AG04449 (cell line): ENCODE measurements around the gene NDUFAF8.
"Not testable (repeated sequence)": the region's sequence is repeated elsewhere in the genome, so short reads cannot be mapped to it uniquely, and the experiment has no call there.

Experiments used
- CTCF ChIA-PET: fragments of 350-600 bp; formaldehyde crosslinking; extraction: SDS; loops from one replicate; lab custom pipeline; 2021; ENCODE audit warnings: antibody characterized with exemption; lab: Yijun Ruan, JAX
- POLR2A ChIA-PET: fragments of 400-600, 350-600 bp; formaldehyde crosslinking; extraction: SDS; loops from one replicate; lab custom pipeline; 2020; ENCODE audit warnings: antibody characterized with exemption, inconsistent platforms; lab: Yijun Ruan, JAX
- DNase-seq: peaks from one replicate; pipeline ENCODE4 v3.0.0-alpha.2; 2010; ENCODE audit warnings: low read depth, low spot score
- H3K4me3 ChIP-seq: 2 replicates; pipeline ENCODE4 v1.5.1; 2011; ENCODE audit warnings: low read depth, mild to moderate bottlenecking, control low read depth, low read length
- TF ChIP-seq, protein P1 (sequence below): IDR thresholded peaks from one replicate; pipeline ENCODE4 v1.5.1; 2011; ENCODE audit warnings: mild to moderate bottlenecking, moderate library complexity, low read length, control low read depth, inconsistent platforms; ENCODE audit not compliant: insufficient read depth; ENCODE audit errors: missing control alignments

The NDUFAF8 gene

DNA sequence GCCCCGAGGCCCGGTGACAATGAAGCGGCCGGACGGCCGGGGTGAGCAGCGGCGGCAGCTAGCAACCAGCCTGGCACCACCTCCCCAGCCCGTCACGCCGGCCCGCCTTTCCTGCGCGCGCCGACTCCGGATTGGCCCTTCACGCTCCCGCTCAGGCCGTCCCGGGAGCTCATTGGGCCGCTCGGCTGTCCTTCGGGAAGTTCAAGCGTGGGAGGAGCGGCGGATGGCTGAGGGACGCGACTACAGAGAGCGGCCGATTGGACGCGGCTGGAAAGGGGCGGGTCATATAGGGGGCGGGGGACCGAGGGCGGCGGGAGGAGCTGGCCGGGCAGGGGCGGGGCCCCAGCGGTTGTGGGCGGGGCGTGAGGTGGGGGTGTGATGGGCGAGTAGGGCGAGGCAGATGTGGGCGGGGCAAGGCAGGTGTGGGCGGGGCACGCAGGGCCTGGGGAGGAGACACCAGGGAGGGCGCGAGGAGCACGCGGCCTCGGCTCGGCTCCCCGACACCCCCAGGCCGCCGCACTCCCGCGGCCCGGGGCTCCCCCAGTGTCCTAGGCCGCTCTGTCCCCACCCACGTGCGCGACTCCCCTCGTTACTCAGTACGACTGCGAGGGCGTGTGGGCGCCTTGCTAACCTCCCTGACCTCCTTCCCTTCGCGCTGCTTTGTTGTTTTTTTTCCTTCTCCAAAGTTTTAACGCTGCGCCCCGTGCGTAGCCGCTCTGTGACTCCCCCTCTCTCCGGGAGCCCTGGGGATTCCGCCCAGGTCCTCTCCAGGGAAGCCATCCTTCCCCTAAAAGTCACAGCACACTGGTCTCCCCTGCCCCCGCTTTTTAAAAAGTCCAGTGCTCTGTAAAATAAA lies 16.0 kb upstream of the NDUFAF8 start, which contains the start of gene CEP131:
CEP131 (minus strand) TSS at position 60 of the 856 bp plus-strand sequence. CDS start 2,909 bp downstream, outside the sequence.
- CTCF ChIA-PET = interaction anchor here (0.7 to 1.1 kb wide), 3 partner anchors 22 to 125 kb away, joined by 3 to 7 read pairs (median 4); no protein-coding TSS in a partner anchor
- POLR2A ChIA-PET = interaction anchor here (1.2 to 1.3 kb wide), 2 partner anchors 9 to 16 kb away, joined by 3 to 4 read pairs; partner anchors contain the start of genes NDUFAF8 and TEPSIN
- peak within 1 kb of the TSS; percentile 74 for H3K4me3 ChIP-seq
- TF ChIP-seq, protein P1, sequence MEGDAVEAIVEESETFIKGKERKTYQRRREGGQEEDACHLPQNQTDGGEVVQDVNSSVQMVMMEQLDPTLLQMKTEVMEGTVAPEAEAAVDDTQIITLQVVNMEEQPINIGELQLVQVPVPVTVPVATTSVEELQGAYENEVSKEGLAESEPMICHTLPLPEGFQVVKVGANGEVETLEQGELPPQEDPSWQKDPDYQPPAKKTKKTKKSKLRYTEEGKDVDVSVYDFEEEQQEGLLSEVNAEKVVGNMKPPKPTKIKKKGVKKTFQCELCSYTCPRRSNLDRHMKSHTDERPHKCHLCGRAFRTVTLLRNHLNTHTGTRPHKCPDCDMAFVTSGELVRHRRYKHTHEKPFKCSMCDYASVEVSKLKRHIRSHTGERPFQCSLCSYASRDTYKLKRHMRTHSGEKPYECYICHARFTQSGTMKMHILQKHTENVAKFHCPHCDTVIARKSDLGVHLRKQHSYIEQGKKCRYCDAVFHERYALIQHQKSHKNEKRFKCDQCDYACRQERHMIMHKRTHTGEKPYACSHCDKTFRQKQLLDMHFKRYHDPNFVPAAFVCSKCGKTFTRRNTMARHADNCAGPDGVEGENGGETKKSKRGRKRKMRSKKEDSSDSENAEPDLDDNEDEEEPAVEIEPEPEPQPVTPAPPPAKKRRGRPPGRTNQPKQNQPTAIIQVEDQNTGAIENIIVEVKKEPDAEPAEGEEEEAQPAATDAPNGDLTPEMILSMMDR = no peak
- peak; percentile 82 for DNase-seq

DNA sequence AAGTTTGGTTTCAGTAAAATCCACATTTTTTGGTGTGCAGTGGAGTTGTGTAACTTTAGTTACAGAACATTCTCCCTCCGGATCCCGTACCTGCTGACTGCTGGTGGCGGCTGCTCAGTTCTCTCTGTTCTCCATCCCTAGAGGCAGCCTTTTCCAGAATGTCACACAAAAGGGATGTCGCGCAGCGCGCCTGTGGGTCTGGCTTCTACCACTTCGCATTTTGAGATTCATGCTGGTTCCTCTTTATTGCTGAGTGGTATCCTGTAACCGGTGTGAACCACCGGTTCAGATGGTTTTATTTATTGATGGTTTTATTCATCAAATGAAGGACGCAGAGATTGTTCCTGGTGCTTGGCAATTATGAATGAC lies 15.4 kb upstream of the NDUFAF8 start:
- ChIA-PET CTCF (interaction anchor here (1.5 kb wide), 1 partner anchor 17 kb away, joined by 5 read pairs; no protein-coding TSS in a partner anchor), POLR2A (no interaction called here)
- TF ChIP-seq, protein P1 = no peak
- H3K4me3 ChIP-seq = peak overlapping the region; percentile 60
- DNase-seq = no peak

DNA sequence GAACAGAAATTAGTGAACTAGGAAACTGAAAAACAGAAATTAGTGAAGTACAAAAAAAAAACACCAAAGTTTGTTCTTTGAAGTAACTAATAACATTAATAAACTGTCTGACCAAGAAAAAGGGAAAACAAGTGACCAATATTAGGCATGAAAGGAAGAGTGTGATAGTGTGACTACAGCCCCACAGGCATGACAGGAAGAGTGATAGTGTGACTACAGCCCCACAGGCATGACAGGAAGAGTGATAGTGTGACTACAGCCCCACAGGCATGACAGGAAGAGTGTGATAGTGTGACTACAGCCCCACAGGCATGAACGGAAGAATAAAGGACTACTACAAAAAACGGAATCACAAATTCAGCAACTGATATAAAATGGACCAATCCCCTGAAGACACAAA lies 11.5 kb upstream of the NDUFAF8 start:
- DNase-seq, POLR2A ChIA-PET, H3K4me3 ChIP-seq: not testable (repeated sequence)
- CTCF ChIA-PET = interaction anchor here (0.7 kb wide), 1 partner anchor 11 kb away, joined by 4 read pairs; the partner anchor contains the start of genes NDUFAF8 and TEPSIN

DNA sequence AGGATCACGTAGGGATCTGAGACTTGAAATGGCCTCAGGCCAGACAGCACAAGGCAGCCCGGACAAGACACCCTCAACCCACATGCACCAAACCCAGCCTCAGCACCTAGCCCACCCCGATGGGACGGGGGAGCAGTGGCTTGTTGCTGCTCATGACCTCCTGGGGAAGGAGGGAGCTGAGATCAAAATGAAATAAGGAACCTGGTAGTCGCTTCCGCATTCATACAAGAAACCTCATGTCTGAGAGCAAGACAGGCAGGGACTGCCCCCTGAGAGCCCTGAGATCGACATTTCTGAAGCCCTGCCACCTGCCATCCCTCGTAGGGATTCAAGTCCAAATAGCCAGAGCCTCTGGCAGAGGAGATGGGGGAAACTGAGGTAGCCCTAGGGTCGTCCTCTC lies 10.7 kb upstream of the NDUFAF8 start:
- CTCF ChIA-PET = interaction anchor here (1.1 kb wide), 1 partner anchor 64 kb away, joined by 3 read pairs; no protein-coding TSS in a partner anchor
- TF ChIP-seq, protein P1 = no peak
- DNase-seq = no peak
- POLR2A ChIA-PET = no interaction called here
- no peak overlapping the region for H3K4me3 ChIP-seq

DNA sequence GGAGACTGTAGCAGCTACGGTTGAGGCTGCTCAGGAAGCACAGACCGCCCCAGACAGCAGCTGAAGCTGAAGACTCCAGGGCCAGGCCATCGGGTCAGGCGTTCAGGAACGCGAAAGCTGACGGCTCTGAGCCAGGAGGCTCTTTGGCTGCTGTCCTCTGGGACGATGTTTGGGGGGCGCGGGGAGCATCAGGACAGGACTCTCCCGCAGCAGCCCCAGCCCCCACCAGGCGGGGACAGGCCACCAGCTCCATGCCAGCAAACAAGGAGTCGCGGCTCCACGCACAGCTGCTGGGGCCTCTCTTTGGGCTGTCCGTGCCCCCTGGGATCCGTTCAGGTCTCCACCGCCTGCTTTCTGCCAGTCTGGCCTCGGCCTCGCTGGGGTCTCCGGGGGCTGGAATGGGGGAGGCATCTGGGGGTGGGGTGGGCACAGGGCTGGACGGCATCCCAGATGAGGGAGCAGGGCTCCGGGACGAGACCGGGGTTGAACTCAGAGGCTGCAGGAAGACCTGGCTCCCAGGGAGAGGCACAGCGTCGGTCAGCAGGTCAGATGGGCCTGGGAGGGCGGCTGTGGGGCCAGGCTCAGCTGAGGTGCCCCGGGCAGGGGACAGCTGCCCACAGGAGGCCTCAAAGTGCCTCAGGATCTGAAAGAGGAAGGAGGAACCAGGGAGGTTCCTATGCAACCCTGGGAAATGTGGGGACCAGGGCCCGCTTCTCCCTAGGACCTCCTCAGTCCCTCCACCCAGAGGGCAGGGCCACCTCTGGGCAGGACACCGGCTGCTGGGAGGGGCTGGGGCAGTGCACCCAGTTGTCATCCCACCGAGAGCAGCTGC lies 10.1 kb upstream of the NDUFAF8 start:
- H3K4me3 ChIP-seq = no peak overlapping the region
- ChIA-PET POLR2A (no interaction called here), CTCF (interaction anchor here (1.1 to 2.0 kb wide), 2 partner anchors 64 to 87 kb away, joined by 3 to 6 read pairs; no protein-coding TSS in a partner anchor)
- TF ChIP-seq, protein P1 = no peak
- no peak for DNase-seq

DNA sequence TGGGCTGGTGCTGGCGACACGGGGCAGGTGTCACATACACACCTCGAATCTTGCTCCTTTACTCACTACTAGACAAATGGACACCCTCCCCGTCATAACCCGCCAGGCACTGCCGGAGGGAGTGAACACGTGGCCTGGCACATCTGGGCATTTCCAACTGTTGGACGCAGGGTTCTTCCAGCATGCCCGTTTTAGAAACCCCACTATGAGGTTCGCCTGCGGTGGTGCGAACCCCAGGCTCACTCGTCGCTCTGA lies 9.5 kb upstream of the NDUFAF8 start:
- H3K4me3 ChIP-seq = no peak overlapping the region
- TF ChIP-seq, protein P1 = no peak
- POLR2A ChIA-PET = no interaction called here
- no peak for DNase-seq
- CTCF ChIA-PET = interaction anchor here (2.0 kb wide), 1 partner anchor 88 kb away, joined by 6 read pairs; no protein-coding TSS in a partner anchor
